Osteocyte (in vitro differentiated cells): ENCODE data around the gene EVI2A. TPM values are rescaled to one million over a fixed set of nuclear protein-coding genes. Genes with fewer than 3 reads are reported as not detected.
"Not testable (repeated sequence)": the region's sequence is repeated elsewhere in the genome, so short reads cannot be mapped to it uniquely, and the experiment has no call there.

Experiments used
- DNase-seq: peaks from one replicate; pipeline ENCODE4 v3.0.0; 2021; ENCODE audit warnings: mixed read lengths; ENCODE audit not compliant: unreplicated experiment; ENCODE audit errors: extremely low spot score
- H3K27ac Mint-ChIP-seq: one replicate; pipeline ENCODE4 v1.8.0; 2021; ENCODE audit warnings: mild to moderate bottlenecking, mixed read lengths; ENCODE audit not compliant: unreplicated experiment
- H3K27me3 Mint-ChIP-seq: one replicate; pipeline ENCODE4 v1.8.0; 2021; ENCODE audit warnings: mixed read lengths; ENCODE audit not compliant: unreplicated experiment
- H3K36me3 Mint-ChIP-seq: one replicate; pipeline ENCODE4 v1.8.0; 2021; ENCODE audit warnings: mixed read lengths; ENCODE audit not compliant: unreplicated experiment
- H3K4me1 Mint-ChIP-seq: one replicate; pipeline ENCODE4 v1.8.0; 2021; ENCODE audit warnings: mixed read lengths; ENCODE audit not compliant: unreplicated experiment
- H3K4me3 Mint-ChIP-seq: one replicate; pipeline ENCODE4 v1.8.0; 2021; ENCODE audit warnings: mild to moderate bottlenecking, moderate library complexity, mixed read lengths; ENCODE audit not compliant: unreplicated experiment
- H3K9me3 Mint-ChIP-seq: one replicate; pipeline ENCODE4 v1.8.0; 2021; ENCODE audit warnings: mixed read lengths; ENCODE audit not compliant: unreplicated experiment
- CTCF ChIP-seq: fragments of 200-600 bp; sonication (generic); IDR thresholded peaks from 2 replicates; pipeline ENCODE4 v1.5.0; 2021; ENCODE audit warnings: antibody characterized with exemption, mild to moderate bottlenecking, moderate library complexity
- total RNA-seq: library from RNA; stranded (reverse); gene quantifications from 2 replicates; pipeline ENCODE4 v1.2.1, GENCODE V29; 2021

EVI2A gene
- total RNA-seq, 1 donor from 2014 or later: not detected

- Mint-ChIP-seq H3K9me3 (no peaks in the 10 kb centered on the region), H3K27ac (no peak overlapping the region), H3K27me3 (no peaks in the 10 kb centered on the region), H3K36me3 (peaks cover 18% of the 10 kb centered on the region), H3K4me1 (peaks cover 8% of the 10 kb centered on the region), H3K4me3 (no peak overlapping the region)
- DNase-seq: no peak
- TF ChIP-seq CTCF: no peak
Observed at GRCh38 chr17:31291820-31292219, 29.6 kb downstream of the EVI2A start.

- Mint-ChIP-seq H3K4me3 (no peak overlapping the region), H3K4me1 (peaks cover 8% of the 10 kb centered on the region), H3K36me3 (peaks cover 20% of the 10 kb centered on the region), H3K27ac (no peak overlapping the region), H3K9me3 (no peaks in the 10 kb centered on the region), H3K27me3 (no peaks in the 10 kb centered on the region)
- no peak for TF ChIP-seq CTCF
- DNase-seq: no peak
Observed at GRCh38 chr17:31289790-31290189, 31.6 kb downstream of the EVI2A start.

- not testable (repeated sequence) for H3K9me3 Mint-ChIP-seq, H3K4me3 Mint-ChIP-seq, H3K27me3 Mint-ChIP-seq, H3K4me1 Mint-ChIP-seq, DNase-seq, H3K27ac Mint-ChIP-seq
- peaks cover 21% of the 10 kb centered on the region for H3K36me3 Mint-ChIP-seq
Observed at GRCh38 chr17:31287932-31288331, 33.5 kb downstream of the EVI2A start.

GRCh38 chr17:31286587-31286986, 34.8 kb downstream of the EVI2A start:
- H3K9me3 Mint-ChIP-seq: no peaks in the 10 kb centered on the region
- peaks cover 8% of the 10 kb centered on the region for H3K4me1 Mint-ChIP-seq
- peaks cover 23% of the 10 kb centered on the region for H3K36me3 Mint-ChIP-seq
- H3K27ac Mint-ChIP-seq: no peak overlapping the region
- DNase-seq: no peak
- no peak overlapping the region for H3K4me3 Mint-ChIP-seq
- TF ChIP-seq CTCF: no peak
- H3K27me3 Mint-ChIP-seq: no peaks in the 10 kb centered on the region

GRCh38 chr17:31283841-31284240, 37.6 kb downstream of the EVI2A start:
- TF ChIP-seq CTCF: no peak
- Mint-ChIP-seq H3K27me3 (no peaks in the 10 kb centered on the region), H3K9me3 (no peaks in the 10 kb centered on the region), H3K27ac (no peak overlapping the region), H3K36me3 (peaks cover 30% of the 10 kb centered on the region), H3K4me3 (no peak overlapping the region), H3K4me1 (peaks cover 1% of the 10 kb centered on the region)
- no peak for DNase-seq

GRCh38 chr17:31281061-31281460, 40.4 kb downstream of the EVI2A start:
- Mint-ChIP-seq H3K9me3 (no peaks in the 10 kb centered on the region), H3K27ac (no peak overlapping the region), H3K36me3 (peaks cover 20% of the 10 kb centered on the region), H3K4me3 (no peak overlapping the region), H3K27me3 (no peaks in the 10 kb centered on the region), H3K4me1 (no peaks in the 10 kb centered on the region)
- no peak for TF ChIP-seq CTCF
- no peak for DNase-seq
